C4-2B (cell line): Measurements from ENCODE around the gene ARRB1.

Experiments used
- H3K27ac ChIP-seq: fragments of 450-650 bp; 2 replicates; pipeline ENCODE4 v1.5.1; 2017
- CTCF ChIP-seq: fragments of 450-650 bp; conservative IDR thresholded peaks from 2 replicates; pipeline ENCODE4 v1.5.1; 2017; ENCODE audit warnings: mild to moderate bottlenecking
- ZFX ChIP-seq: fragments of 450-650 bp; IDR thresholded peaks from 2 replicates; pipeline ENCODE4 v1.6.1; 2017

ARRB1 gene

GRCh38 chr11:75214411-75214821 is 137.0 kb downstream of the ARRB1 start:
- no peak overlapping the region for H3K27ac ChIP-seq
- TF ChIP-seq ZFX = no peak
- TF ChIP-seq CTCF = peak; percentile 35
